Measurements from ENCODE around the gene CPNE9. TPM values are rescaled to one million over a fixed set of nuclear protein-coding genes. Genes with fewer than 3 reads are reported as not detected.

Gene CPNE9
- total and polyA plus RNA-seq, 8 donors: 0.15 to 0.40 (median 0.25) TPM; not detected in 2

DNA sequence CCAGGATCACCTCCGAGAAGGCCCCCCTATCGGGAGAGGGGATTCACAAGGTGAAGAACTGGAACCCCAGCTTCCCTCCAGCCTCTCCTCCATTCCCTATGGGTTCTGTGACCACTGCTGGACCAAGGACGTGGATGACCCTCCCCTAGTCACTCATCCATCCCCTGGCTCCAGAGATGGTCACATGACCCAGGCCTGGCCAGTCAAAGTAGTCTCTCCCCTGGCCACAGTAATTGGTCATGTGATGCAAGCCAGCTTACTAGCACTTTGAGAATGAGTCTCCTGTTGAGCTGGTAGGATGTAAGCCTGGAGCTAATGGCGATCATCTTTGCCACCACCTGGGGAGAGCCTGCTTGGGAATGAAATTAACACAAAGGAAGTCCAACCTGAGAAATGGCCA is 62.2 kb downstream of the CPNE9 start:
- peaks cover 12 to 44% of the 10 kb centered on the region in 2 donors for H3K4me1 ChIP-seq
- DNase-seq: no peak
- H3K9me3 ChIP-seq: no peaks in the 10 kb centered on the region
- peaks cover 0 to 36% of the 10 kb centered on the region in 2 donors for H3K36me3 ChIP-seq
- no peak overlapping the region for H3K27ac ChIP-seq
- H3K4me3 ChIP-seq: no peak overlapping the region
- TF ChIP-seq, protein P1, sequence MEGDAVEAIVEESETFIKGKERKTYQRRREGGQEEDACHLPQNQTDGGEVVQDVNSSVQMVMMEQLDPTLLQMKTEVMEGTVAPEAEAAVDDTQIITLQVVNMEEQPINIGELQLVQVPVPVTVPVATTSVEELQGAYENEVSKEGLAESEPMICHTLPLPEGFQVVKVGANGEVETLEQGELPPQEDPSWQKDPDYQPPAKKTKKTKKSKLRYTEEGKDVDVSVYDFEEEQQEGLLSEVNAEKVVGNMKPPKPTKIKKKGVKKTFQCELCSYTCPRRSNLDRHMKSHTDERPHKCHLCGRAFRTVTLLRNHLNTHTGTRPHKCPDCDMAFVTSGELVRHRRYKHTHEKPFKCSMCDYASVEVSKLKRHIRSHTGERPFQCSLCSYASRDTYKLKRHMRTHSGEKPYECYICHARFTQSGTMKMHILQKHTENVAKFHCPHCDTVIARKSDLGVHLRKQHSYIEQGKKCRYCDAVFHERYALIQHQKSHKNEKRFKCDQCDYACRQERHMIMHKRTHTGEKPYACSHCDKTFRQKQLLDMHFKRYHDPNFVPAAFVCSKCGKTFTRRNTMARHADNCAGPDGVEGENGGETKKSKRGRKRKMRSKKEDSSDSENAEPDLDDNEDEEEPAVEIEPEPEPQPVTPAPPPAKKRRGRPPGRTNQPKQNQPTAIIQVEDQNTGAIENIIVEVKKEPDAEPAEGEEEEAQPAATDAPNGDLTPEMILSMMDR (IDR thresholded peaks at IDR 0.05): no peak
- no peak for ATAC-seq
- intact Hi-C loops (cut with DNase I): no loop called here
- H3K27me3 ChIP-seq: no peaks in the 10 kb centered on the region

DNA sequence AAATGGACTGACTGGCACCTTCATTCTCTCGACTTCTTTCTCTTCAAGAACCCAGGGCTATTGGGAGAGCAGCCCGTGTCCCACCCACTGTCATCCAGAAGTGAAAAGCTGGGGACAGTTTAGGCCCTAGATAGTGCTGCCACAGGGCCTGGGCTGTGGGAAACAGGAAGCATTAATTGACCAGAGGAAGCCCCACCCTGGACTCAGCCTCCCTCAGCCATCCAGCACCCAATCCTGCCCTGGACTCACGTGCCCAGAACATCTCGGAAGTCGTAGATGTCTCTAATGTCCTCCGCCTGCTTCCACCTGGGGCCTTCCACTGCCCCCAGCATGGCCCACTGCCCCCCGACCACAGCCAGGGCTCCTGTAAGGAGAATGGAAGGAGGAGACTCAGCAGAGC is 63.8 kb downstream of the CPNE9 start:
- ATAC-seq (no peak), DNase-seq (no peak)
- H3K4me1 ChIP-seq: peaks cover 12 to 46% of the 10 kb centered on the region in 2 donors
- H3K9me3 ChIP-seq: no peaks in the 10 kb centered on the region
- H3K27me3 ChIP-seq: no peaks in the 10 kb centered on the region
- peak overlapping the region; percentile 30 to 62 for H3K27ac ChIP-seq
- H3K4me3 ChIP-seq: no peak overlapping the region
- TF ChIP-seq, protein P1 (IDR thresholded peaks at IDR 0.05): no peak
- intact Hi-C loops (cut with DNase I): no loop called here
- peaks cover 0 to 21% of the 10 kb centered on the region in 2 donors for H3K36me3 ChIP-seq

DNA sequence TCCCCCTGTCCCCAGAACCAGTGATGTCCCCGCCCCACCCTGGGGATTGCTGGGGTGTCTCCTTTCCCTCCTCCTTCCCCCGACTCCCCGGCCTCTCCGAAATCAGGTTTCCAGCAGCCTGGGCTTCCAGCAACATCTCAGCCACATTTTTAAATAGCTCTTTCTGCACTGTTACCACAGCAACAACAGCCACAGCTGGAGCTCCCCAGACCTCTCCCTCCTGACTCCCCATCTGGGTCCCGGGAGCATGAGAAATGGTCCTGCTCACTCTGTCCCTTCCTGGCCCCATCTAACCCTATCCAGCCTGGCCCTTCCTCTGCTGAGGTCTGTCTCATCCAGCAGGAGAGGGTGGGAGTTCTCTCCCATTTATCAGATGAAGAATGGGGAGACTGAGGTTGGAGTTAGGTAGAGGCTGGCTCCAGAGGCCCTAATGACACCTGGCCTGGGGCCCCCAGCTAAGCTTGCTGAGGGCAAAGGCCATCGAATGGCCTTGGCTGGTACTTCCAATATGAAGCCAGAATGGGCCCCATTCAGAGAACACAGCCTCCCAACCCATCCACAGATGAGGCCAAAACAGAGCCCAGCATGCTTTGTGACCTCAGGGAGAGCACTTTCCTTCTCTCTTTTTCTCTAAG is 64.6 kb downstream of the CPNE9 start:
- Histone ChIP-seq H3K27me3 (no peaks in the 10 kb centered on the region), H3K36me3 (peaks cover 0 to 12% of the 10 kb centered on the region in 2 donors), H3K4me1 (peaks cover 12 to 46% of the 10 kb centered on the region in 2 donors), H3K27ac (peak overlapping the region in 1 of 2 donors; percentile 62), H3K4me3 (peak overlapping the region in 1 of 2 donors; percentile 63), H3K9me3 (no peaks in the 10 kb centered on the region)
- intact Hi-C loops (cut with DNase I): no loop called here
- no peak for DNase-seq
- ATAC-seq: no peak
- TF ChIP-seq, protein P1 (IDR thresholded peaks at IDR 0.05): no peak

DNA sequence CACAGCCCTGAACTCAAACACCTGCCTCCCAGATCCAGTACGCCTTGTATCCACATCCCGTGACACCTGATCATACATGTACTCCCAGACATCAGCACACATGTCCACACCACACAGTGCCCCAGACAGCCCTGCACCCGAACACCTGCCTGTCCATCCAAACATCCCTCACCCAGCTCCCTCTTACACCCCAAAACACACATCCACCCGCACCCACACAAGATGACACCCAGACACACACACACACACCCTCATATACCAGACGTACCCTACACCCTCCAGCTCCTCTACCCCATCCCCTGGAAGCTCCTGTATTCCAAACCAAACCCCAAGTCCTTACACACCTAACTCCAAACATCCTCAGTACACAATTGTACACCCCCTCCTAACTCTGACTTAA is 65.4 kb downstream of the CPNE9 start:
- DNase-seq (no peak), ATAC-seq (no peak)
- TF ChIP-seq, protein P1 (IDR thresholded peaks at IDR 0.05): no peak
- Histone ChIP-seq H3K27ac (peak overlapping the region; percentile 69), H3K27me3 (no peaks in the 10 kb centered on the region), H3K36me3 (peaks cover 0 to 11% of the 10 kb centered on the region in 2 donors), H3K9me3 (no peaks in the 10 kb centered on the region), H3K4me3 (peak overlapping the region; percentile 63 to 89), H3K4me1 (peaks cover 12 to 46% of the 10 kb centered on the region in 2 donors)
- intact Hi-C loops (cut with DNase I): no loop called here

GRCh38 chr3:9769426-9770275 is 66.0 kb downstream of the CPNE9 start, which contains the start of gene CAMK1:
CAMK1 (minus strand) TSS chr3:9769947; CDS start chr3:9767749, 2,198 bp downstream.
- TF ChIP-seq, protein P1 (IDR thresholded peaks at IDR 0.05): no peak
- intact Hi-C loops (cut with DNase I): no loop called here
- ATAC-seq (peak; percentile 98), DNase-seq (peak; percentile 71 to 96 (median 86))
- peaks cover 12 to 46% of the 10 kb centered on the region in 2 donors for H3K4me1 ChIP-seq
- H3K4me3 ChIP-seq: peak within 1 kb of the TSS; percentile 63 to 89
- no peaks in the 10 kb centered on the region for H3K27me3 ChIP-seq
- no peaks in the 10 kb centered on the region for H3K9me3 ChIP-seq
- peaks cover 0 to 11% of the 10 kb centered on the region in 2 donors for H3K36me3 ChIP-seq
- peak within 1 kb of the TSS; percentile 69 for H3K27ac ChIP-seq
